ENCODE data around the gene TGOLN2. TPM values are rescaled to one million over a fixed set of nuclear protein-coding genes. Genes with fewer than 3 reads are reported as not detected.
"Not testable (repeated sequence)": the region's sequence is repeated elsewhere in the genome, so short reads cannot be mapped to it uniquely, and the experiment has no call there.

TGOLN2 gene
- total and polyA plus RNA-seq, 9 donors, result 38.3 to 72.9 (median 63.8) TPM

- H3K4me1 ChIP-seq (ENCODE audit: control insufficient read depth, insufficient read depth, low read length), result peaks cover 15% of the 10 kb centered on the region
Observed at GRCh38 chr2:85357736-85358135, 29.9 kb upstream of the TGOLN2 start.

GRCh38 chr2:85356186-85356585 lies 28.4 kb upstream of the TGOLN2 start:
- H3K4me1 ChIP-seq (ENCODE audit: control insufficient read depth, insufficient read depth, low read length), result peaks cover 15% of the 10 kb centered on the region
- H3K4me3 ChIP-seq (ENCODE audit: low read length), result no peak overlapping the region
- no peaks in the 10 kb centered on the region for H3K27me3 ChIP-seq (ENCODE audit: control insufficient read depth, insufficient read depth, low read length)
- whole genome bisulfite sequencing (ENCODE audit: insufficient coverage), result 88% methylated on average over 2 of the region's 2 CpGs
- no peak for DNase-seq
- H3K9me3 ChIP-seq (replicated peaks; ENCODE audit: control insufficient read depth, low read depth, low read length), result no peaks in the 10 kb centered on the region
- peaks cover 32% of the 10 kb centered on the region for H3K36me3 ChIP-seq (ENCODE audit: control insufficient read depth, insufficient read depth, low read length)
- no peak overlapping the region for H3K27ac ChIP-seq (ENCODE audit: low read length)

More at GRCh38 chr2:85357736-85358135, 29.9 kb upstream of the TGOLN2 start:
- no peak for DNase-seq
- 83% methylated on average over 1 of the region's 3 CpGs for WGBS (ENCODE audit: insufficient coverage)
- no peaks in the 10 kb centered on the region for H3K27me3 ChIP-seq (ENCODE audit: control insufficient read depth, insufficient read depth, low read length)
- no peaks in the 10 kb centered on the region for H3K9me3 ChIP-seq (replicated peaks; ENCODE audit: control insufficient read depth, low read depth, low read length)
- no peak overlapping the region for H3K27ac ChIP-seq (ENCODE audit: low read length)
- H3K36me3 ChIP-seq (ENCODE audit: control insufficient read depth, insufficient read depth, low read length), result peaks cover 34% of the 10 kb centered on the region
- no peak overlapping the region for H3K4me3 ChIP-seq (ENCODE audit: low read length)

GRCh38 chr2:85355521-85355920 lies 27.7 kb upstream of the TGOLN2 start:
- 20% methylated on average over 1 of the region's 3 CpGs for WGBS (ENCODE audit: insufficient coverage)
- Histone ChIP-seq H3K4me1 (ENCODE audit: control insufficient read depth, insufficient read depth, low read length) (peaks cover 15% of the 10 kb centered on the region), H3K36me3 (ENCODE audit: control insufficient read depth, insufficient read depth, low read length) (peaks cover 38% of the 10 kb centered on the region), H3K27me3 (ENCODE audit: control insufficient read depth, insufficient read depth, low read length) (no peaks in the 10 kb centered on the region), H3K27ac (ENCODE audit: low read length) (no peak overlapping the region), H3K9me3 (replicated peaks; ENCODE audit: control insufficient read depth, low read depth, low read length) (no peaks in the 10 kb centered on the region), H3K4me3 (ENCODE audit: low read length) (peak overlapping the region; percentile 67)
- peak; percentile 22 for DNase-seq

- H3K27ac ChIP-seq (ENCODE audit: low read length), result peak overlapping the region; percentile 72
- WGBS (ENCODE audit: insufficient coverage), result 3% methylated on average over 8 of the region's 10 CpGs
- no peaks in the 10 kb centered on the region for H3K9me3 ChIP-seq (replicated peaks; ENCODE audit: control insufficient read depth, low read depth, low read length)
- peak overlapping the region; percentile 67 for H3K4me3 ChIP-seq (ENCODE audit: low read length)
- peaks cover 15% of the 10 kb centered on the region for H3K4me1 ChIP-seq (ENCODE audit: control insufficient read depth, insufficient read depth, low read length)
- H3K36me3 ChIP-seq (ENCODE audit: control insufficient read depth, insufficient read depth, low read length), result peaks cover 43% of the 10 kb centered on the region
- no peaks in the 10 kb centered on the region for H3K27me3 ChIP-seq (ENCODE audit: control insufficient read depth, insufficient read depth, low read length)
- no peak for DNase-seq
Observed at GRCh38 chr2:85355073-85355410, 27.3 kb upstream of the TGOLN2 start.

GRCh38 chr2:85354286-85355072 lies 26.7 kb upstream of the TGOLN2 start, which contains the start of the genes ELMOD3 and RETSAT:
Gene ELMOD3 (plus strand): TSS chr2:85354769. CDS start chr2:85357199, 2,430 bp downstream.
Gene RETSAT (minus strand): TSS chr2:85354528. CDS start chr2:85354507, 21 bp downstream.
- Histone ChIP-seq H3K36me3 (ENCODE audit: control insufficient read depth, insufficient read depth, low read length) (peaks cover 49% of the 10 kb centered on the region), H3K9me3 (replicated peaks; ENCODE audit: control insufficient read depth, low read depth, low read length) (no peaks in the 10 kb centered on the region), H3K27me3 (ENCODE audit: control insufficient read depth, insufficient read depth, low read length) (no peaks in the 10 kb centered on the region), H3K4me1 (ENCODE audit: control insufficient read depth, insufficient read depth, low read length) (peaks cover 15% of the 10 kb centered on the region), H3K4me3 (ENCODE audit: low read length) (peak within 1 kb of the TSS; percentile 67), H3K27ac (ENCODE audit: low read length) (peak within 1 kb of the TSS; percentile 84)
- under 1% methylated on average over 40 of the region's 42 CpGs for WGBS (ENCODE audit: insufficient coverage)
- peak; percentile 100 for DNase-seq

- no peaks in the 10 kb centered on the region for H3K9me3 ChIP-seq (replicated peaks; ENCODE audit: control insufficient read depth, low read depth, low read length)
- 22% methylated on average over 11 of the region's 16 CpGs for WGBS (ENCODE audit: insufficient coverage)
- no peaks in the 10 kb centered on the region for H3K27me3 ChIP-seq (ENCODE audit: control insufficient read depth, insufficient read depth, low read length)
- H3K36me3 ChIP-seq (ENCODE audit: control insufficient read depth, insufficient read depth, low read length), result peaks cover 54% of the 10 kb centered on the region
- H3K27ac ChIP-seq (ENCODE audit: low read length), result peak overlapping the region; percentile 84
- peak; percentile 41 for DNase-seq
- H3K4me3 ChIP-seq (ENCODE audit: low read length), result peak overlapping the region; percentile 67
- H3K4me1 ChIP-seq (ENCODE audit: control insufficient read depth, insufficient read depth, low read length), result peaks cover 15% of the 10 kb centered on the region
Observed at GRCh38 chr2:85353876-85354285, 26.1 kb upstream of the TGOLN2 start.

- WGBS (ENCODE audit: insufficient coverage), result 100% methylated on average over 1 of the region's 3 CpGs
- H3K27ac ChIP-seq (ENCODE audit: low read length), result no peak overlapping the region
- no peak overlapping the region for H3K4me3 ChIP-seq (ENCODE audit: low read length)
- H3K36me3 ChIP-seq (ENCODE audit: control insufficient read depth, insufficient read depth, low read length), result peaks cover 65% of the 10 kb centered on the region
- H3K9me3 ChIP-seq (replicated peaks; ENCODE audit: control insufficient read depth, low read depth, low read length), result no peaks in the 10 kb centered on the region
- no peak for DNase-seq
- H3K4me1 ChIP-seq (ENCODE audit: control insufficient read depth, insufficient read depth, low read length), result no peaks in the 10 kb centered on the region
- H3K27me3 ChIP-seq (ENCODE audit: control insufficient read depth, insufficient read depth, low read length), result no peaks in the 10 kb centered on the region
Observed at GRCh38 chr2:85347599-85347998, 19.8 kb upstream of the TGOLN2 start.

GRCh38 chr2:85344356-85344954 lies 16.7 kb upstream of the TGOLN2 start:
- Histone ChIP-seq H3K4me3 (ENCODE audit: low read length) (no peak overlapping the region), H3K27me3 (ENCODE audit: control insufficient read depth, insufficient read depth, low read length) (no peaks in the 10 kb centered on the region), H3K36me3 (ENCODE audit: control insufficient read depth, insufficient read depth, low read length) (peaks cover 42% of the 10 kb centered on the region), H3K4me1 (ENCODE audit: control insufficient read depth, insufficient read depth, low read length) (no peaks in the 10 kb centered on the region), H3K9me3 (replicated peaks; ENCODE audit: control insufficient read depth, low read depth, low read length) (no peaks in the 10 kb centered on the region), H3K27ac (ENCODE audit: low read length) (no peak overlapping the region)
- DNase-seq, result no peak
- WGBS (ENCODE audit: insufficient coverage), result 72% methylated on average over 5 of the region's 14 CpGs

- DNase-seq; H3K4me3 ChIP-seq (ENCODE audit: low read length); H3K27ac ChIP-seq (ENCODE audit: low read length); H3K4me1 ChIP-seq (ENCODE audit: control insufficient read depth, insufficient read depth, low read length); H3K27me3 ChIP-seq (ENCODE audit: control insufficient read depth, insufficient read depth, low read length); H3K9me3 ChIP-seq (replicated peaks; ENCODE audit: control insufficient read depth, low read depth, low read length): not testable (repeated sequence)
- WGBS (ENCODE audit: insufficient coverage), result 94% methylated on average over 7 of the region's 10 CpGs
- peaks cover 37% of the 10 kb centered on the region for H3K36me3 ChIP-seq (ENCODE audit: control insufficient read depth, insufficient read depth, low read length)
Observed at GRCh38 chr2:85343207-85343895, 15.6 kb upstream of the TGOLN2 start.

- Histone ChIP-seq H3K9me3 (replicated peaks; ENCODE audit: control insufficient read depth, low read depth, low read length) (no peaks in the 10 kb centered on the region), H3K4me1 (ENCODE audit: control insufficient read depth, insufficient read depth, low read length) (no peaks in the 10 kb centered on the region), H3K36me3 (ENCODE audit: control insufficient read depth, insufficient read depth, low read length) (peaks cover 31% of the 10 kb centered on the region)
Observed at GRCh38 chr2:85342156-85342555, 14.4 kb upstream of the TGOLN2 start.

More at GRCh38 chr2:85342156-85342555, 14.4 kb upstream of the TGOLN2 start:
- 38% methylated on average over 1 of the region's 3 CpGs for WGBS (ENCODE audit: insufficient coverage)
- DNase-seq, result no peak
- no peak overlapping the region for H3K27ac ChIP-seq (ENCODE audit: low read length)
- H3K4me3 ChIP-seq (ENCODE audit: low read length), result no peak overlapping the region
- peaks cover 7% of the 10 kb centered on the region for H3K27me3 ChIP-seq (ENCODE audit: control insufficient read depth, insufficient read depth, low read length)

All from muscle of leg (tissue), 11 donors.